Ascending aorta (tissue), 2 donors: ENCODE measurements around the gene NEIL1. TPM values are rescaled to one million over a fixed set of nuclear protein-coding genes. Genes with fewer than 3 reads are reported as not detected.

Source experiments
- DNase-seq, 2 donors: peaks; one replicate each; pipeline ENCODE4 v3.0.0-alpha.2; 2019; ENCODE audit warnings: low spot score in 2 of 2
- H3K27ac ChIP-seq, 2 donors: fragments of 200-600 bp; sonication (generic); one replicate each; pipeline ENCODE4 v1.5.1; 2016 to 2017; ENCODE audit warnings: mild to moderate bottlenecking in 1 of 2
- H3K27me3 ChIP-seq: fragments of 200-600 bp; sonication (generic); one replicate; pipeline ENCODE4 v1.5.1; 2017
- H3K36me3 ChIP-seq, 2 donors: fragments of 200-600 bp; sonication (generic); one replicate each; pipeline ENCODE4 v1.5.1; 2016
- H3K4me1 ChIP-seq, 2 donors: fragments of 200-600 bp; sonication (generic); one replicate each; pipeline ENCODE4 v1.5.1; 2016 to 2017; ENCODE audit warnings: mild to moderate bottlenecking in 1 of 2
- H3K4me3 ChIP-seq, 2 donors: fragments of 200-600 bp; sonication (generic); one replicate each; pipeline ENCODE4 v1.5.1; 2016 to 2017; ENCODE audit warnings: mild to moderate bottlenecking in 1 of 2
- H3K9me3 ChIP-seq, 2 donors: fragments of 200-600 bp; sonication (generic); one replicate each; pipeline ENCODE4 v1.5.1; 2016
- intact Hi-C: fragments of 100-400 bp; cut with DNase I; formaldehyde crosslinking; loops from one replicate; pipeline ENCODE4 v1.15.1; 2023
- total RNA-seq: library from RNA; depleted of rRNA; stranded (reverse); fragments of >200 nt; gene quantifications from one replicate; pipeline ENCODE4 v1.1.0, GENCODE V29; 2016
- TF ChIP-seq, protein P1 (sequence below), 3 experiments: fragments of 200-600 bp in 2 of 3; fragments of 450-650 bp in 1 of 3; sonication (generic) in 2 of 3; IDR thresholded peaks; one replicate each; pipeline ENCODE4 v1.5.1; 2016 to 2019; ENCODE audit warnings: antibody characterized with exemption in 3 of 3, mild to moderate bottlenecking in 1 of 3, moderate library complexity in 1 of 3

The NEIL1 gene
- total RNA-seq, 1 donor from 2014 or later = 104 TPM

- H3K36me3 ChIP-seq = peaks cover 83 to 93% of the 10 kb centered on the region in 2 donors
- no peak for DNase-seq
These were observed 50.7 kb downstream of the NEIL1 start for GRCh38 chr15:75397494-75397893.

DNA sequence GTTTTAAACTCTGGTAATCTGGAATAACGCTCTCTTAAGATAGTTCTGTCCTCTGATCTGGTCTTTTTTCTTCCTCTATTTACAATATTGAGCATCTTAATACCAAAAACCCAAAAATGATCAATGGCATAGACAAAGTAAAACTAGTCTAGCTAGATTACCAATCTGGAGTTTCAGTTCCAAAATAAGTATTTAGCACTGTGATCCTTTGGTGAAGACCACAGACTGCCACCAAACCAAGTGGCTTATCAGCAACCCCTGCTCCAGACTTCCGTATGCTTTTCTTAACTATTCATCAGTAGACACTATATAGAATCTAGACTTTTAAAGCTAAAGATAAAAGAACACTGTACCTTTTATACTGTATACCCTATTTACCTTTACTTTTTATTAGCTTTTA is 57.1 kb downstream of the NEIL1 start:
- Histone ChIP-seq H3K27ac (no peak overlapping the region), H3K9me3 (no peaks in the 10 kb centered on the region), H3K4me3 (no peak overlapping the region), H3K36me3 (peaks cover 66 to 94% of the 10 kb centered on the region in 2 donors), H3K27me3 (no peaks in the 10 kb centered on the region), H3K4me1 (no peaks in the 10 kb centered on the region)
- TF ChIP-seq, protein P1, sequence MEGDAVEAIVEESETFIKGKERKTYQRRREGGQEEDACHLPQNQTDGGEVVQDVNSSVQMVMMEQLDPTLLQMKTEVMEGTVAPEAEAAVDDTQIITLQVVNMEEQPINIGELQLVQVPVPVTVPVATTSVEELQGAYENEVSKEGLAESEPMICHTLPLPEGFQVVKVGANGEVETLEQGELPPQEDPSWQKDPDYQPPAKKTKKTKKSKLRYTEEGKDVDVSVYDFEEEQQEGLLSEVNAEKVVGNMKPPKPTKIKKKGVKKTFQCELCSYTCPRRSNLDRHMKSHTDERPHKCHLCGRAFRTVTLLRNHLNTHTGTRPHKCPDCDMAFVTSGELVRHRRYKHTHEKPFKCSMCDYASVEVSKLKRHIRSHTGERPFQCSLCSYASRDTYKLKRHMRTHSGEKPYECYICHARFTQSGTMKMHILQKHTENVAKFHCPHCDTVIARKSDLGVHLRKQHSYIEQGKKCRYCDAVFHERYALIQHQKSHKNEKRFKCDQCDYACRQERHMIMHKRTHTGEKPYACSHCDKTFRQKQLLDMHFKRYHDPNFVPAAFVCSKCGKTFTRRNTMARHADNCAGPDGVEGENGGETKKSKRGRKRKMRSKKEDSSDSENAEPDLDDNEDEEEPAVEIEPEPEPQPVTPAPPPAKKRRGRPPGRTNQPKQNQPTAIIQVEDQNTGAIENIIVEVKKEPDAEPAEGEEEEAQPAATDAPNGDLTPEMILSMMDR (IDR thresholded peaks at IDR 0.05) = no peak
- no peak for DNase-seq
- intact Hi-C loops = no loop called here

More at GRCh38 chr15:75397494-75397893, 50.7 kb downstream of the NEIL1 start:
- no peaks in the 10 kb centered on the region for H3K27me3 ChIP-seq
- TF ChIP-seq, protein P1 (IDR thresholded peaks at IDR 0.05) = no peak
- H3K4me1 ChIP-seq = no peaks in the 10 kb centered on the region
- intact Hi-C loops = no loop called here
- no peaks in the 10 kb centered on the region for H3K9me3 ChIP-seq
- H3K27ac ChIP-seq = no peak overlapping the region
- H3K4me3 ChIP-seq = no peak overlapping the region

Other genes with a start within 250 kb of the NEIL1 start
- gene C15orf39, start 145.2 kb upstream of the NEIL1 start, total RNA-seq = 30.8 TPM
- not detected for gene GOLGA6C, start 88.7 kb upstream of the NEIL1 start, total RNA-seq
- not detected for gene GOLGA6D, start 64.2 kb upstream of the NEIL1 start, total RNA-seq
- 54.8 TPM for gene COMMD4, start 11.0 kb upstream of the NEIL1 start, total RNA-seq
- gene MAN2C1, start 21.6 kb downstream of the NEIL1 start, total RNA-seq = 447 TPM
- 41.0 TPM for gene SIN3A, start 104.7 kb downstream of the NEIL1 start, total RNA-seq
- gene PTPN9, start 232.3 kb downstream of the NEIL1 start, total RNA-seq = 7.1 TPM